A673 (cell line): ENCODE data around the gene VSTM2A.
"Not testable (repeated sequence)": the region's sequence is repeated elsewhere in the genome, so short reads cannot be mapped to it uniquely, and the experiment has no call there.

Source experiments
- EZH2 ChIP-seq: fragments of 200-600 bp; sonication (generic); IDR thresholded peaks from 2 replicates; pipeline ENCODE4 v1.6.1; 2017; ENCODE audit warnings: borderline replicate concordance, low read depth, mild to moderate bottlenecking, mixed read lengths, antibody characterized with exemption, low read length; ENCODE audit not compliant: poor library complexity, severe bottlenecking
- TF ChIP-seq, protein P1 (sequence below): fragments of 300-800, 200-600 bp; sonication (generic); conservative IDR thresholded peaks from 2 replicates; pipeline ENCODE4 v1.5.1; 2017; ENCODE audit warnings: low read depth, mild to moderate bottlenecking, antibody characterized with exemption, low read length, moderate library complexity, mixed read lengths

GRCh38 chr7:54504531-54504930, 37.6 kb upstream of the VSTM2A start:
- TF ChIP-seq, protein P1, sequence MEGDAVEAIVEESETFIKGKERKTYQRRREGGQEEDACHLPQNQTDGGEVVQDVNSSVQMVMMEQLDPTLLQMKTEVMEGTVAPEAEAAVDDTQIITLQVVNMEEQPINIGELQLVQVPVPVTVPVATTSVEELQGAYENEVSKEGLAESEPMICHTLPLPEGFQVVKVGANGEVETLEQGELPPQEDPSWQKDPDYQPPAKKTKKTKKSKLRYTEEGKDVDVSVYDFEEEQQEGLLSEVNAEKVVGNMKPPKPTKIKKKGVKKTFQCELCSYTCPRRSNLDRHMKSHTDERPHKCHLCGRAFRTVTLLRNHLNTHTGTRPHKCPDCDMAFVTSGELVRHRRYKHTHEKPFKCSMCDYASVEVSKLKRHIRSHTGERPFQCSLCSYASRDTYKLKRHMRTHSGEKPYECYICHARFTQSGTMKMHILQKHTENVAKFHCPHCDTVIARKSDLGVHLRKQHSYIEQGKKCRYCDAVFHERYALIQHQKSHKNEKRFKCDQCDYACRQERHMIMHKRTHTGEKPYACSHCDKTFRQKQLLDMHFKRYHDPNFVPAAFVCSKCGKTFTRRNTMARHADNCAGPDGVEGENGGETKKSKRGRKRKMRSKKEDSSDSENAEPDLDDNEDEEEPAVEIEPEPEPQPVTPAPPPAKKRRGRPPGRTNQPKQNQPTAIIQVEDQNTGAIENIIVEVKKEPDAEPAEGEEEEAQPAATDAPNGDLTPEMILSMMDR, result not testable (repeated sequence)
- not testable (repeated sequence) for TF ChIP-seq EZH2
